Endothelial cell of umbilical vein (primary cell): ENCODE results near the gene ST6GALNAC3. TPM values are rescaled to one million over a fixed set of nuclear protein-coding genes. Genes with fewer than 3 reads are reported as not detected.

Experiments
- BruUV-seq: library from RNA; stranded (reverse); fragments of 400-500 nt; replicated peaks from 2 replicates; lab custom pipeline; 2021; lab: Mats Ljungman, UMichigan
- CTCF ChIA-PET: fragments of 300-600, 350-600 bp; sonication (Branson Sonifier 250); formaldehyde crosslinking; loops from one replicate; lab custom pipeline; 2021; ENCODE audit warnings: antibody characterized with exemption, inconsistent platforms; lab: Charles Lee
- POLR2A ChIA-PET: fragments of 300-600, 350-600 bp; sonication (Branson Sonifier 250); formaldehyde crosslinking; loops from one replicate; lab custom pipeline; 2021; ENCODE audit warnings: antibody characterized with exemption, inconsistent platforms; lab: Charles Lee
- DNase-seq: peaks from one replicate; pipeline ENCODE4 v3.0.0-alpha.2; 2011; ENCODE audit warnings: low read depth, low spot score
- FAIRE-seq: peaks from 2 replicates; lab custom pipeline; 2011; peaks lifted over from hg19 to GRCh38; lab: Jason Lieb, UNC
- H2AFZ ChIP-seq: 2 replicates; pipeline ENCODE4 v1.6.0; 2012; ENCODE audit warnings: low read depth, low read length, control low read depth, inconsistent platforms
- H3K27ac ChIP-seq: 2 replicates; pipeline ENCODE4 v1.5.1; 2011; ENCODE audit warnings: low read depth, mild to moderate bottlenecking, control low read depth, low read length, moderate library complexity; ENCODE audit not compliant: insufficient read depth
- H3K27me3 ChIP-seq, 2 experiments: 2 replicates each; pipeline versions ENCODE4 v1.6.0 to v1.6.1; 2011; ENCODE audit warnings: low read length in 2 of 2, mixed read lengths in 1 of 2; ENCODE audit not compliant: control insufficient read depth in 2 of 2, insufficient read depth in 2 of 2
- H3K36me3 ChIP-seq, 2 experiments: 2 replicates in 1 of 2; 3 replicates in 1 of 2; pipeline ENCODE4 v1.5.1; 2011; ENCODE audit warnings: low read length in 2 of 2, mild to moderate bottlenecking in 1 of 2, moderate library complexity in 1 of 2; ENCODE audit not compliant: control insufficient read depth in 2 of 2, insufficient read depth in 2 of 2; ENCODE audit errors: extremely low read depth in 1 of 2
- H3K4me1 ChIP-seq: 3 replicates; pipeline ENCODE4 v1.5.1; 2011; ENCODE audit warnings: mild to moderate bottlenecking, low read length; ENCODE audit not compliant: control insufficient read depth, insufficient read depth; ENCODE audit errors: extremely low read depth
- H3K4me2 ChIP-seq: 2 replicates; pipeline ENCODE4 v1.6.1; 2011; ENCODE audit warnings: low read length, control low read depth, mixed read lengths; ENCODE audit not compliant: insufficient read depth
- H3K4me3 ChIP-seq, 3 experiments: fragments of 200-600 bp in 1 of 3; sonication (generic), shearing (Covaris generic) in 1 of 3; replicated peaks in 1 of 3; 2 replicates each; pipeline ENCODE4 v1.5.1; 2011 to 2016; ENCODE audit warnings: control low read depth in 3 of 3, low read length in 3 of 3, mild to moderate bottlenecking in 2 of 3, inconsistent platforms in 1 of 3, low read depth in 1 of 3, moderate library complexity in 1 of 3; ENCODE audit not compliant: insufficient read depth in 1 of 3
- H3K79me2 ChIP-seq: 2 replicates; pipeline ENCODE4 v1.6.0; 2012; ENCODE audit warnings: low read length, inconsistent platforms; ENCODE audit not compliant: control insufficient read depth, insufficient read depth
- H3K9ac ChIP-seq: replicated peaks from 2 replicates; pipeline ENCODE3; 2011; ENCODE audit warnings: low read length, control low read depth; ENCODE audit not compliant: insufficient read depth; ENCODE audit errors: extremely low read depth
- H3K9me1 ChIP-seq: replicated peaks from 3 replicates; pipeline ENCODE4 v1.6.0; 2011; ENCODE audit warnings: mild to moderate bottlenecking, low read length; ENCODE audit not compliant: control insufficient read depth, insufficient read depth; ENCODE audit errors: extremely low read depth
- H3K9me3 ChIP-seq: replicated peaks from 2 replicates; pipeline ENCODE4 v1.5.1; 2012; ENCODE audit warnings: low read length, inconsistent platforms; ENCODE audit not compliant: control insufficient read depth, insufficient read depth
- H4K20me1 ChIP-seq: replicated peaks from 2 replicates; pipeline ENCODE3; 2011; ENCODE audit warnings: mild to moderate bottlenecking, low read length; ENCODE audit not compliant: control insufficient read depth, insufficient read depth; ENCODE audit errors: extremely low read depth
- EZH2 ChIP-seq: IDR thresholded peaks from 2 replicates; pipeline ENCODE4 v1.6.1; 2012; ENCODE audit warnings: borderline replicate concordance, low read depth, mild to moderate bottlenecking, moderate library complexity, low read length, inconsistent platforms; ENCODE audit not compliant: severe bottlenecking
- FOS ChIP-seq: IDR thresholded peaks from 2 replicates; pipeline ENCODE4 v1.6.1; 2011; ENCODE audit warnings: mild to moderate bottlenecking, low read length, moderate library complexity, borderline replicate concordance; ENCODE audit not compliant: insufficient read depth
- GATA2 ChIP-seq: IDR thresholded peaks from 2 replicates; pipeline ENCODE4 v1.7.0; 2011; ENCODE audit warnings: low read depth, mild to moderate bottlenecking, moderate library complexity, mixed read lengths, low read length; ENCODE audit not compliant: insufficient read length, insufficient read depth
- JUN ChIP-seq: IDR thresholded peaks from 2 replicates; pipeline ENCODE4 v1.6.1; 2011; ENCODE audit warnings: borderline replicate concordance, low read depth; ENCODE audit not compliant: insufficient read length, insufficient read depth
- MYC ChIP-seq: IDR thresholded peaks from one replicate; pipeline ENCODE4 v1.6.1; 2011; ENCODE audit warnings: mild to moderate bottlenecking, low read depth, low read length
- POLR2A ChIP-seq: IDR thresholded peaks from 2 replicates; pipeline ENCODE4 v1.6.1; 2012; ENCODE audit warnings: low read depth, mild to moderate bottlenecking, control low read depth, low read length
- POLR2AphosphoS5 ChIP-seq: IDR thresholded peaks from 2 replicates; pipeline ENCODE4 v1.6.1; 2012; ENCODE audit warnings: low read depth, mild to moderate bottlenecking, control low read depth, low read length, moderate library complexity; ENCODE audit not compliant: insufficient read depth
- dilution Hi-C: fragments of 300-500 bp; cut with MboI; formaldehyde crosslinking; loops from one replicate; pipeline ENCODE4 v1.15.0; 2019; ENCODE audit warnings: low sequenced_read_pairs; ENCODE audit not compliant: extremely low pct_ligation_motif_present
- intact Hi-C: fragments of 100-400 bp; cut with micrococcal nuclease; formaldehyde crosslinking; loops from one replicate; pipeline ENCODE4 v1.10.0; 2022
- polyA plus RNA-seq, 4 experiments: library from polyadenylated mRNA; depleted of rRNA in 3 of 4; stranded (reverse) in 3 of 4; unstranded in 1 of 4; fragments of >200 nt; gene quantifications; 2 replicates each; pipeline versions ENCODE4 v1.2.1 to v1.2.3, GENCODE V29; 2011 to 2012; ENCODE audit warnings: missing spikeins in 1 of 4
- total RNA-seq: library from RNA; stranded (reverse); gene quantifications from 2 replicates; pipeline ENCODE4 v1.2.3, GENCODE V29; 2021
- TF ChIP-seq, protein P1 (sequence below), 2 donors: IDR thresholded peaks; 1 replicate in 1 of 2; 2 replicates in 1 of 2; pipeline ENCODE4 v1.5.1; 2011; ENCODE audit warnings: low read length in 2 of 2, mild to moderate bottlenecking in 2 of 2, moderate library complexity in 2 of 2, control low read depth in 1 of 2, inconsistent platforms in 1 of 2, low read depth in 1 of 2; ENCODE audit not compliant: insufficient read depth in 1 of 2; ENCODE audit errors: extremely low read depth in 1 of 2
- TF ChIP-seq, protein P2 (sequence below): IDR thresholded peaks from 2 replicates; pipeline ENCODE4 v1.6.1; 2011; ENCODE audit not compliant: insufficient read depth, insufficient read length

The ST6GALNAC3 gene
- total and polyA plus RNA-seq, 2 donors (not counting 3 experiments of a cell fraction or from before 2014, with no cell fraction given), result 7.6 to 48.3 TPM

DNA sequence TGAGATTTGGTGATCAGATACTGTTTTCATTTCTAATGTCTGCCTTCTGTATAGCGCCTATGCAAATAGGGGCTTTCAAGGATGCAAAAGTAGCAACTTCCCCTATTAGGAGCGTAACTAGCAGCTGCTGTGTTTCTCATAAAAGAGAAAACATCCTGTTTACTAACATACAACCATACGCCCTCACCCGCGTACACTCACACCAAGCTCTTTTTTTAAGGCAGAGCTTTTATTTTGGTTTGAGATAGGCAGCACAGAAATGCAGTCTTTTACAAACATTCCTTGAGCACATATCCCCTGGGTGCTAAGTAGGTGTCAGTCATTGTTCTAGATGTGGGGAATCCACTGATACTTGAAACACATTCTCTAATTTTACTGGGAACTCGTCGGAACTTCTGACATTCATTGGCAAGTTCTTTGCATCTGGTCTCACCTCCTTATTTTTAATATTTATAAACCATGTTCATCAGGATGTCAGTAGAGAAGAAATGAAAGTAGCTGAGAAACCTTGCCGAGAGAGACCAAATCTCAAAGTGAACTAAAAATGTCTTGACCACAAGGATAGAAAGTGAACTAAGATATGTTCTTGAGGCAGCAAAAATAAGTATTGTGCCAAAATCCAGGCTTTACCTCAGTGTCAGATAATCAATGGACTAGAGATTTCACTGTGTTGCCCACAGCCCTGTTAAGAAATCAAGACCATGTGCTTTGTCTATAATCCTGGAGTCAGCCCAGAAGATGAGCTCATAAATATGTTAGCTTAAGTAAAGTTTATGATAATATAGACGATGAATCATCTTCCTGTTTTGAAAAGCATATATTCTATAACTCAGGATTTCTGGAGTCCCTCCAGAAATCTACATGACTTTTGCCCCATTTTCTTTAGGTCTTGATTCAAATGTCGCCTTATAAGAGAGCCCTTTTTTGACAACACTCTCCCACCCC, 350.9 kb downstream of the ST6GALNAC3 start:
- Histone ChIP-seq H3K9ac (peak overlapping the region; percentile 47), H2AFZ (peak overlapping the region; percentile 64), H3K27me3 (no peaks in the 10 kb centered on the region), H3K4me1 (peaks cover 20% of the 10 kb centered on the region), H3K4me3 (no peak overlapping the region), H3K4me2 (peak overlapping the region; percentile 51), H3K9me1 (no peaks in the 10 kb centered on the region), H3K27ac (peak overlapping the region; percentile 60), H3K9me3 (no peaks in the 10 kb centered on the region), H3K36me3 (no peaks in the 10 kb centered on the region), H4K20me1 (no peaks in the 10 kb centered on the region), H3K79me2 (no peaks in the 10 kb centered on the region)
- TSS peak; percentile 98 for BruUV-seq
- TF ChIP-seq EZH2, result no peak
- TF ChIP-seq FOS, result peak; percentile 67
- peak; percentile 30 for TF ChIP-seq GATA2
- TF ChIP-seq JUN, result peak; percentile 85
- intact Hi-C loops, result no loop called here
- DNase-seq (peak; percentile 82), FAIRE-seq (peak; percentile 90)
- dilution Hi-C loops, result no loop called here
- ChIA-PET CTCF (interaction anchor here (1.0 to 1.6 kb wide), 3 partner anchors 171 to 276 kb away, joined by 3 to 5 read pairs (median 3); no protein-coding TSS in a partner anchor), POLR2A (no interaction called here)

DNA sequence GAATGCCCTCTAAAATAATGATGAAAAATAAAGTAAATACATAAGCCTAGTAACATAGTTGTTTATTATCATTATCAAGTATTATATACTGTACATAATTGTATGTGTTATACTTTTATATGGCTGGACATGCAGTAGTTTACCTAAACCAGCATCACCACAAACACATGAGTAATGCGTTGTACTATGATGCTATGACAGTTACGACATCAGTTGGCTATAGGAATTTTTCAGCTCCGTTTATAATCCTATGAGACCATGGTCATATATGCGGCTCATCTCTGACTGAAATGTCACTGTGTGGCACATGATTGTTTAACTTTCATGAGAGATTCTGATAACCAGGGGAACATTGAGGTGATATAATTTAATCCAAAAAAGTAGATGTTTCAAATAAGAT, 352.1 kb downstream of the ST6GALNAC3 start:
- no peak overlapping the region for H3K27ac ChIP-seq
- intact Hi-C loops, result no loop called here
- BruUV-seq, result no TSS peak
- H2AFZ ChIP-seq, result no peak overlapping the region
- dilution Hi-C loops, result no loop called here
- ChIA-PET CTCF (no interaction called here), POLR2A (no interaction called here)
- TF ChIP-seq GATA2 (no peak), JUN (no peak), POLR2AphosphoS5 (no peak), EZH2 (no peak), MYC (no peak), POLR2A (no peak), FOS (no peak)
- TF ChIP-seq, protein P1, sequence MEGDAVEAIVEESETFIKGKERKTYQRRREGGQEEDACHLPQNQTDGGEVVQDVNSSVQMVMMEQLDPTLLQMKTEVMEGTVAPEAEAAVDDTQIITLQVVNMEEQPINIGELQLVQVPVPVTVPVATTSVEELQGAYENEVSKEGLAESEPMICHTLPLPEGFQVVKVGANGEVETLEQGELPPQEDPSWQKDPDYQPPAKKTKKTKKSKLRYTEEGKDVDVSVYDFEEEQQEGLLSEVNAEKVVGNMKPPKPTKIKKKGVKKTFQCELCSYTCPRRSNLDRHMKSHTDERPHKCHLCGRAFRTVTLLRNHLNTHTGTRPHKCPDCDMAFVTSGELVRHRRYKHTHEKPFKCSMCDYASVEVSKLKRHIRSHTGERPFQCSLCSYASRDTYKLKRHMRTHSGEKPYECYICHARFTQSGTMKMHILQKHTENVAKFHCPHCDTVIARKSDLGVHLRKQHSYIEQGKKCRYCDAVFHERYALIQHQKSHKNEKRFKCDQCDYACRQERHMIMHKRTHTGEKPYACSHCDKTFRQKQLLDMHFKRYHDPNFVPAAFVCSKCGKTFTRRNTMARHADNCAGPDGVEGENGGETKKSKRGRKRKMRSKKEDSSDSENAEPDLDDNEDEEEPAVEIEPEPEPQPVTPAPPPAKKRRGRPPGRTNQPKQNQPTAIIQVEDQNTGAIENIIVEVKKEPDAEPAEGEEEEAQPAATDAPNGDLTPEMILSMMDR (IDR thresholded peaks at IDR 0.05; ENCODE audit: extremely low read depth in 1 of 2, insufficient read depth in 1 of 2, low read depth in 1 of 2, low read length in 2 of 2), result no peak
- TF ChIP-seq, protein P2, sequence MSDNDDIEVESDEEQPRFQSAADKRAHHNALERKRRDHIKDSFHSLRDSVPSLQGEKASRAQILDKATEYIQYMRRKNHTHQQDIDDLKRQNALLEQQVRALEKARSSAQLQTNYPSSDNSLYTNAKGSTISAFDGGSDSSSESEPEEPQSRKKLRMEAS, result no peak
- peaks cover 20% of the 10 kb centered on the region for H3K4me1 ChIP-seq
- H3K9ac ChIP-seq, result no peak overlapping the region
- H3K36me3 ChIP-seq, result no peaks in the 10 kb centered on the region
- no peak for FAIRE-seq
- no peak for DNase-seq
- H3K27me3 ChIP-seq, result no peaks in the 10 kb centered on the region
- H3K9me3 ChIP-seq, result no peaks in the 10 kb centered on the region
- no peaks in the 10 kb centered on the region for H3K9me1 ChIP-seq
- no peaks in the 10 kb centered on the region for H3K79me2 ChIP-seq
- no peak overlapping the region for H3K4me3 ChIP-seq
- H3K4me2 ChIP-seq, result no peak overlapping the region
- H4K20me1 ChIP-seq, result no peaks in the 10 kb centered on the region
